ENCODE data around the gene MYH7B. TPM values are rescaled to one million over a fixed set of nuclear protein-coding genes. Genes with fewer than 3 reads are reported as not detected.

The MYH7B gene
- total and polyA plus RNA-seq, 2 experiments from 2014 or later = 0.10 to 1.1 TPM

DNA sequence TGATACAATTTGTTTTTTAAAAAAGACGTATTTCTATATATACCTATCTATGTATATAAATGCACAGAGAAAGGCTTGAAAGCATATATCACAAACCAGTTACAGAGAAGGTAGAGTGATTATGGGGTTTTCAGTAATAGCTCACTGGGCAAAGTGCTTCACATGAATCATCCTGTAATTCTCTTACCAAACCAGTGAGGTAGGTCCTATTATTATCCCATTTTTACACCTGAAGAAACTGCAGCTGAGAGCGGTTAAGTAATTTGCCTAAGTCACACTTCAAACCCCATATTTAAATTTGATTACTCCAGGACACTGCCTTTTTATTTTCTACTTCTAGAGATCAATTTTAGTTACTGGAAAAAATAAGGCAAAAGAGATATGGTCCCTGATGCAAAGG is 4.4 kb upstream of the MYH7B start (continued):
- TF ChIP-seq, protein P1, sequence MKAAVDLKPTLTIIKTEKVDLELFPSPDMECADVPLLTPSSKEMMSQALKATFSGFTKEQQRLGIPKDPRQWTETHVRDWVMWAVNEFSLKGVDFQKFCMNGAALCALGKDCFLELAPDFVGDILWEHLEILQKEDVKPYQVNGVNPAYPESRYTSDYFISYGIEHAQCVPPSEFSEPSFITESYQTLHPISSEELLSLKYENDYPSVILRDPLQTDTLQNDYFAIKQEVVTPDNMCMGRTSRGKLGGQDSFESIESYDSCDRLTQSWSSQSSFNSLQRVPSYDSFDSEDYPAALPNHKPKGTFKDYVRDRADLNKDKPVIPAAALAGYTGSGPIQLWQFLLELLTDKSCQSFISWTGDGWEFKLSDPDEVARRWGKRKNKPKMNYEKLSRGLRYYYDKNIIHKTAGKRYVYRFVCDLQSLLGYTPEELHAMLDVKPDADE (IDR thresholded peaks at IDR 0.05) = no peak
- no peak for TF ChIP-seq ZNF331 (CRISPR knock-in tag; IDR thresholded peaks at IDR 0.05; ENCODE audit: low read depth)
- TF ChIP-seq JUNB (IDR thresholded peaks at IDR 0.05; ENCODE audit: unreplicated experiment) = no peak
- TF ChIP-seq CREB1 (CRISPR knock-in tag; IDR thresholded peaks at IDR 0.05; ENCODE audit: low read depth) = no peak
- TF ChIP-seq ZNF114 (CRISPR knock-in tag; IDR thresholded peaks at IDR 0.05) = no peak
- TF ChIP-seq, protein P2, sequence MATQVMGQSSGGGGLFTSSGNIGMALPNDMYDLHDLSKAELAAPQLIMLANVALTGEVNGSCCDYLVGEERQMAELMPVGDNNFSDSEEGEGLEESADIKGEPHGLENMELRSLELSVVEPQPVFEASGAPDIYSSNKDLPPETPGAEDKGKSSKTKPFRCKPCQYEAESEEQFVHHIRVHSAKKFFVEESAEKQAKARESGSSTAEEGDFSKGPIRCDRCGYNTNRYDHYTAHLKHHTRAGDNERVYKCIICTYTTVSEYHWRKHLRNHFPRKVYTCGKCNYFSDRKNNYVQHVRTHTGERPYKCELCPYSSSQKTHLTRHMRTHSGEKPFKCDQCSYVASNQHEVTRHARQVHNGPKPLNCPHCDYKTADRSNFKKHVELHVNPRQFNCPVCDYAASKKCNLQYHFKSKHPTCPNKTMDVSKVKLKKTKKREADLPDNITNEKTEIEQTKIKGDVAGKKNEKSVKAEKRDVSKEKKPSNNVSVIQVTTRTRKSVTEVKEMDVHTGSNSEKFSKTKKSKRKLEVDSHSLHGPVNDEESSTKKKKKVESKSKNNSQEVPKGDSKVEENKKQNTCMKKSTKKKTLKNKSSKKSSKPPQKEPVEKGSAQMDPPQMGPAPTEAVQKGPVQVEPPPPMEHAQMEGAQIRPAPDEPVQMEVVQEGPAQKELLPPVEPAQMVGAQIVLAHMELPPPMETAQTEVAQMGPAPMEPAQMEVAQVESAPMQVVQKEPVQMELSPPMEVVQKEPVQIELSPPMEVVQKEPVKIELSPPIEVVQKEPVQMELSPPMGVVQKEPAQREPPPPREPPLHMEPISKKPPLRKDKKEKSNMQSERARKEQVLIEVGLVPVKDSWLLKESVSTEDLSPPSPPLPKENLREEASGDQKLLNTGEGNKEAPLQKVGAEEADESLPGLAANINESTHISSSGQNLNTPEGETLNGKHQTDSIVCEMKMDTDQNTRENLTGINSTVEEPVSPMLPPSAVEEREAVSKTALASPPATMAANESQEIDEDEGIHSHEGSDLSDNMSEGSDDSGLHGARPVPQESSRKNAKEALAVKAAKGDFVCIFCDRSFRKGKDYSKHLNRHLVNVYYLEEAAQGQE (IDR thresholded peaks at IDR 0.05; ENCODE audit: unreplicated experiment) = no peak
- TF ChIP-seq STAT1 (IDR thresholded peaks at IDR 0.05; ENCODE audit: unreplicated experiment) = no peak
- TF ChIP-seq EZH2 (IDR thresholded peaks at IDR 0.05; ENCODE audit: low read depth, unreplicated experiment) = no peak
- TF ChIP-seq EZH2phosphoT487 (IDR thresholded peaks at IDR 0.05; ENCODE audit: unreplicated experiment) = no peak
- TF ChIP-seq, protein P3, sequence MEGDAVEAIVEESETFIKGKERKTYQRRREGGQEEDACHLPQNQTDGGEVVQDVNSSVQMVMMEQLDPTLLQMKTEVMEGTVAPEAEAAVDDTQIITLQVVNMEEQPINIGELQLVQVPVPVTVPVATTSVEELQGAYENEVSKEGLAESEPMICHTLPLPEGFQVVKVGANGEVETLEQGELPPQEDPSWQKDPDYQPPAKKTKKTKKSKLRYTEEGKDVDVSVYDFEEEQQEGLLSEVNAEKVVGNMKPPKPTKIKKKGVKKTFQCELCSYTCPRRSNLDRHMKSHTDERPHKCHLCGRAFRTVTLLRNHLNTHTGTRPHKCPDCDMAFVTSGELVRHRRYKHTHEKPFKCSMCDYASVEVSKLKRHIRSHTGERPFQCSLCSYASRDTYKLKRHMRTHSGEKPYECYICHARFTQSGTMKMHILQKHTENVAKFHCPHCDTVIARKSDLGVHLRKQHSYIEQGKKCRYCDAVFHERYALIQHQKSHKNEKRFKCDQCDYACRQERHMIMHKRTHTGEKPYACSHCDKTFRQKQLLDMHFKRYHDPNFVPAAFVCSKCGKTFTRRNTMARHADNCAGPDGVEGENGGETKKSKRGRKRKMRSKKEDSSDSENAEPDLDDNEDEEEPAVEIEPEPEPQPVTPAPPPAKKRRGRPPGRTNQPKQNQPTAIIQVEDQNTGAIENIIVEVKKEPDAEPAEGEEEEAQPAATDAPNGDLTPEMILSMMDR (conservative IDR thresholded peaks at IDR 0.05; ENCODE audit: low read depth in 2 of 2) = no peak
- no peak for TF ChIP-seq NANOG (IDR thresholded peaks at IDR 0.05; ENCODE audit: borderline replicate concordance)

DNA sequence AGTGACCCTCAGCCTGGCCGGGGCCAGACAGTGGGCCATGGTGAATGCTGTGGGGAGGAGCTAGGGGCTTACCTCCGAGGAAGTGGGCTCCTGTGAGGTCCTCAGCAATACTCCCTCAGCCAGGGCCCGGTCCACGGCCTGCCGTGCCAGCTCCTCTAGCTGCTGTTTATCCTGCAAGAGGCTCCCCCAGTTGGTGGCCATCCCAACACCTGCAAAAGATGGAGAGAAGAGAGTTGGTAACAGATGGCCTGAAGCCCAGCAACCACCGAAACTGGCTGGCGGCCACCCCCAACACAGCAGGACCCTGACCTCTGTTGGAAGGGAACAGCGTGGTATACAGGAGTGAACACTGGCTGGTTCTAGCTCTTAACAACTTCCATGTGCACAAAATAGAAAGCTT is 4.0 kb upstream of the MYH7B start:
- Histone ChIP-seq H3K4me2 (no peak overlapping the region), H3K36me3 (ENCODE audit: insufficient read depth) (peaks cover 5% of the 10 kb centered on the region; the same call in 1 of the 2 replicates), H3K27me3 (ENCODE audit: insufficient read depth) (no peaks in the 10 kb centered on the region), H4K20me1 (replicated peaks; ENCODE audit: insufficient read depth) (no peaks in the 10 kb centered on the region; the same call in 1 of the 2 replicates), H3F3A (replicated peaks; ENCODE audit: low read depth) (peaks cover 11% of the 10 kb centered on the region; the same call in 1 of the 2 replicates), H2AFZ (no peak overlapping the region), H3K4me3 (no peak overlapping the region), H3K27ac (ENCODE audit: low read depth) (peak overlapping the region; percentile 33; the same call in 1 of the 2 replicates), H3K4me1 (ENCODE audit: insufficient read depth) (peaks cover 28% of the 10 kb centered on the region), H3K9me2 (ENCODE audit: insufficient read depth) (no peaks in the 10 kb centered on the region), H3K79me2 (replicated peaks; ENCODE audit: insufficient read depth) (no peaks in the 10 kb centered on the region)
- Mint-ChIP-seq H3K4me1 (peaks cover 32% of the 10 kb centered on the region), H3K4me3 (no peak overlapping the region), H3K36me3 (ENCODE audit: low read depth) (0 out of 3 replicates have a peak, but pooled peaks cover 3% of the 10 kb centered on the region), H3K27me3 (ENCODE audit: insufficient read depth, low read depth, poor library complexity) (peaks cover 13% of the 10 kb centered on the region), H3K9me3 (peaks cover 4% of the 10 kb centered on the region; the same call in 2 of the 3 replicates), H3K27ac (no peak overlapping the region; the same call in 1 of the 2 replicates)
- ATAC-seq (no peak), DNase-seq (ENCODE audit: low spot score) (no peak)
- TF ChIP-seq CREB1 (CRISPR knock-in tag; IDR thresholded peaks at IDR 0.05; ENCODE audit: low read depth) (no peak), POLR2AphosphoS5 (IDR thresholded peaks at IDR 0.05; ENCODE audit: low read depth) (no peak), EZH2phosphoT487 (IDR thresholded peaks at IDR 0.05; ENCODE audit: unreplicated experiment) (no peak), JUNB (IDR thresholded peaks at IDR 0.05; ENCODE audit: unreplicated experiment) (no peak), EZH2 (IDR thresholded peaks at IDR 0.05; ENCODE audit: low read depth, unreplicated experiment) (no peak), ZNF114 (CRISPR knock-in tag; IDR thresholded peaks at IDR 0.05) (no peak)
- TF ChIP-seq, protein P4, sequence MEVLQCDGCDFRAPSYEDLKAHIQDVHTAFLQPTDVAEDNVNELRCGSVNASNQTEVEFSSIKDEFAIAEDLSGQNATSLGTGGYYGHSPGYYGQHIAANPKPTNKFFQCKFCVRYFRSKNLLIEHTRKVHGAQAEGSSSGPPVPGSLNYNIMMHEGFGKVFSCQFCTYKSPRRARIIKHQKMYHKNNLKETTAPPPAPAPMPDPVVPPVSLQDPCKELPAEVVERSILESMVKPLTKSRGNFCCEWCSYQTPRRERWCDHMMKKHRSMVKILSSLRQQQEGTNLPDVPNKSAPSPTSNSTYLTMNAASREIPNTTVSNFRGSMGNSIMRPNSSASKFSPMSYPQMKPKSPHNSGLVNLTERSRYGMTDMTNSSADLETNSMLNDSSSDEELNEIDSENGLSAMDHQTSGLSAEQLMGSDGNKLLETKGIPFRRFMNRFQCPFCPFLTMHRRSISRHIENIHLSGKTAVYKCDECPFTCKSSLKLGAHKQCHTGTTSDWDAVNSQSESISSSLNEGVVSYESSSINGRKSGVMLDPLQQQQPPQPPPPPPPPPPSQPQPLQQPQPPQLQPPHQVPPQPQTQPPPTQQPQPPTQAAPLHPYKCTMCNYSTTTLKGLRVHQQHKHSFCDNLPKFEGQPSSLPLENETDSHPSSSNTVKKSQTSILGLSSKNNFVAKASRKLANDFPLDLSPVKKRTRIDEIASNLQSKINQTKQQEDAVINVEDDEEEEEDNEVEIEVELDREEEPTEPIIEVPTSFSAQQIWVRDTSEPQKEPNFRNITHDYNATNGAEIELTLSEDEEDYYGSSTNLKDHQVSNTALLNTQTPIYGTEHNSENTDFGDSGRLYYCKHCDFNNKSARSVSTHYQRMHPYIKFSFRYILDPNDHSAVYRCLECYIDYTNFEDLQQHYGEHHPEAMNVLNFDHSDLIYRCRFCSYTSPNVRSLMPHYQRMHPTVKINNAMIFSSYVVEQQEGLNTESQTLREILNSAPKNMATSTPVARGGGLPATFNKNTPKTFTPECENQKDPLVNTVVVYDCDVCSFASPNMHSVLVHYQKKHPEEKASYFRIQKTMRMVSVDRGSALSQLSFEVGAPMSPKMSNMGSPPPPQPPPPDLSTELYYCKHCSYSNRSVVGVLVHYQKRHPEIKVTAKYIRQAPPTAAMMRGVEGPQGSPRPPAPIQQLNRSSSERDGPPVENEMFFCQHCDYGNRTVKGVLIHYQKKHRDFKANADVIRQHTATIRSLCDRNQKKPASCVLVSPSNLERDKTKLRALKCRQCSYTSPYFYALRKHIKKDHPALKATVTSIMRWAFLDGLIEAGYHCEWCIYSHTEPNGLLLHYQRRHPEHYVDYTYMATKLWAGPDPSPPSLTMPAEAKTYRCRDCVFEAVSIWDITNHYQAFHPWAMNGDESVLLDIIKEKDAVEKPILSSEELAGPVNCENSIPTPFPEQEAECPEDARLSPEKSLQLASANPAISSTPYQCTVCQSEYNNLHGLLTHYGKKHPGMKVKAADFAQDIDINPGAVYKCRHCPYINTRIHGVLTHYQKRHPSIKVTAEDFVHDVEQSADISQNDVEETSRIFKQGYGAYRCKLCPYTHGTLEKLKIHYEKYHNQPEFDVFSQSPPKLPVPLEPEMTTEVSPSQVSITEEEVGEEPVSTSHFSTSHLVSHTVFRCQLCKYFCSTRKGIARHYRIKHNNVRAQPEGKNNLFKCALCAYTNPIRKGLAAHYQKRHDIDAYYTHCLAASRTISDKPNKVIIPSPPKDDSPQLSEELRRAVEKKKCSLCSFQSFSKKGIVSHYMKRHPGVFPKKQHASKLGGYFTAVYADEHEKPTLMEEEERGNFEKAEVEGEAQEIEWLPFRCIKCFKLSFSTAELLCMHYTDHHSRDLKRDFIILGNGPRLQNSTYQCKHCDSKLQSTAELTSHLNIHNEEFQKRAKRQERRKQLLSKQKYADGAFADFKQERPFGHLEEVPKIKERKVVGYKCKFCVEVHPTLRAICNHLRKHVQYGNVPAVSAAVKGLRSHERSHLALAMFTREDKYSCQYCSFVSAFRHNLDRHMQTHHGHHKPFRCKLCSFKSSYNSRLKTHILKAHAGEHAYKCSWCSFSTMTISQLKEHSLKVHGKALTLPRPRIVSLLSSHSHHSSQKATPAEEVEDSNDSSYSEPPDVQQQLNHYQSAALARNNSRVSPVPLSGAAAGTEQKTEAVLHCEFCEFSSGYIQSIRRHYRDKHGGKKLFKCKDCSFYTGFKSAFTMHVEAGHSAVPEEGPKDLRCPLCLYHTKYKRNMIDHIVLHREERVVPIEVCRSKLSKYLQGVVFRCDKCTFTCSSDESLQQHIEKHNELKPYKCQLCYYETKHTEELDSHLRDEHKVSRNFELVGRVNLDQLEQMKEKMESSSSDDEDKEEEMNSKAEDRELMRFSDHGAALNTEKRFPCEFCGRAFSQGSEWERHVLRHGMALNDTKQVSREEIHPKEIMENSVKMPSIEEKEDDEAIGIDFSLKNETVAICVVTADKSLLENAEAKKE (CRISPR knock-in tag; IDR thresholded peaks at IDR 0.05) = no peak

All from GM23338 (cell line).